ENCODE data around the gene KIF18B. TPM values are rescaled to one million over a fixed set of nuclear protein-coding genes. Genes with fewer than 3 reads are reported as not detected.

KIF18B gene
- total RNA-seq = under 0.01 TPM in 1 of 2 replicates, not detected in the other

DNA sequence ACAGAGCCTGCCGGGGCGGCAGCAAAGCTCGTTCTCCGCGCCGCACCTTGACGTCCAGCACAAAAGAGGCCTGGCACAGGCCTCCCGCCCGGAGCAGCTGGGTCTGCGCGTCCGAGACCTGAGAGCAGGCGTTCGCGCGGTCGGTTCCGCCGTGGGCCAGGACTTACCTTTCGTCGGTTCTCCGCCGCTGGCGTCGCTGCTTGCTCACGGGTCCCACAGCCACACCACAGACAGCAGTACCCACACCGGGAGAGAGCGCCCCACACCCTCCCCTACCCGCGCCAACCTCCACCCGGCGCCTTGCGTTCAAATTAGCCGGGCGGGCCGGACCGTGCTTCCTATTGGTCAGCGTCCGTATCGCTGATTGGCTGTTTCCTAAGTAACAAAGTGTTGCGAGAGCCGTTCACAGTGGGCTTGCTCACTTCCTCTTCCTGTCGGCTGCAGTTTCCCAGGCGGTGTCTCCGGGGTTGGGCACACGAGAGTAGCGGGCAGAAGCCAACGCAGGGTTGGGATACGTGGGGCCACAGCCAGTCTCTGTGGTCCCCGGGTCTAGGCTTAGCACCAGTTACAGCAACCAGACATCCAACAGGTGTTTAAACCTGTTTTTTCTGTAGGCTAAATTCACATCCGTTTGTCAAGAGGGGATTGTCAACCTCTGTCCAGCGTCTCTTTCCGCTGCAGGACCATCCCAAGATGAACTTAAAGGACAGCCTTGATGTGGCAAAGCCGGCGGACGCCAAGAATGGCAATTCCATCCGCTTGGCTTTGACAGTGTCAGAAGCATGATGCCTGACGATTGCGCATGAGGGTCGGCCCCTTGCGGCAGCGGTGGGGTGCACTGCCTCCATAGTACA lies at the start of gene KIF18B:
Gene KIF18B, minus strand, starts transcription at position 313 of the 854 bp plus-strand sequence. CDS start 11,429 bp downstream, outside the sequence.

DNA sequence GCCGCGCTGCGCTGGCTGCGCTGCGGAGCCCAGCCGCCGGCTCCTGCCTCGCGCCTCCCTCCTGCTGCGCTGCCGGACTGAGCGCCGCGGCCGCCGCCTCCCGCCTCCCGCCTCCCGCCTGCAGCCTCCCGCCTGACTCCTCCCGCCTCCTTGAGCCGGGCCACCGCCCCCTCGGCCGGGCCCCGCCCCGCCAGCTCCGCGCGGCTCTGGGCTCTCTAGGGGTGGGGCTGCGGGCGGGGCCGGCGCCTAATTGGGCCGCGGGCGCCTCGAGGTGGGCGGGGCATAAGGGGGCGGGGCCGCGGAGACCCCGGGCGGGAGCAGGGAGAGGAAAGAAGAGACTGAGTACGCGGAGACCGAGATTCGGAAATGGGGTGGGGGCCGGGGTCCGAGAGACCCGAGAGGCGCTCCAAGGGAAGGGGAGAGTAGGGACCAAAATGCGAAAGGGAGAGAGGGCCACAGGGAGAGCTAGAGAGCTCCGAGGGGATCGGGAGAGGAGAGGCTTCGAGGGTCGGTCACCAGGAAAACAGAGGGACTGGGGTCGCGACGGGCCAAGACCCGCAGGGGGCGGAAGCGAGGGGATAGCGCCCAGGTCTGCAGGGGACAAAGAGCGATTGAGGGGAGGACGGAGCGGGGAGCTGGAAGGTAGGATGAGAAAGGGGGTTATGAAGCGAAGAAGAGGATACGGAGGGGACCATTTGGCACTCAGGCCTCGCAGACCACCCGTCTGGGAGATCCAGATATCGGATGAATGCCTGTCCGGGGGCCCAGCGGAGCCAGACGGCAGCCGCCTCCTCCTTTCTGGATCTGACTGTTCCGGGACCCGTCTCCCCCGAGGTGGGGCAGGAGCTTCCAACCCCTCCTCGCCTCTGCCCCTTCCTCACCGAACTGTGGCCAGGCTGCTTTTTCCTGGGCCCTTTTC lies 20.9 kb upstream of the KIF18B start, which contains the start of gene C1QL1:
Gene C1QL1, minus strand, starts transcription at position 79 of the 919 bp plus-strand sequence. CDS start 255 bp downstream, outside the sequence.

DNA sequence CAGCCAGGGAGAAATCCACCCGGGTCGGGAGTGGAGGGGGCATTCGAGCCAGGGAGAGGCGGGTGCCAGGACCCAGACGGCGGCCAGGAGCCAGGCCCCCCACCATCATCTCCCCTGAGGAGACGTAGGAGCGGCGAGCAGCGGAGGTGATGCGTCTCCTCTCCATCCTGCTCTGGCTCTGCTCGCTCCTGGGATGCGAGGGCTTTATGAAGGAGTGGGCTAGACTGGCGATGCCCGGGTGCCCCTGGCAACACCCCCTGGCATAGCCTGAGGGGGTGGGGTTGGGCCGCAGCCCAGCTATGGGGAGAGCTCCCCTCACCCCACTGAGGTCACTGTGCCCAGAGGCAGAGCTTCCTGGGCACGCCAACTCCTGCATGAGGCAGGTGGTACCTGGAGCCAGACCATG lies 32.2 kb downstream of the KIF18B start, which contains the start of gene GFAP:
Gene GFAP, minus strand, starts transcription at position 180 of the 406 bp plus-strand sequence. Its CDS starts 14 bp downstream, at position 166.

DNA sequence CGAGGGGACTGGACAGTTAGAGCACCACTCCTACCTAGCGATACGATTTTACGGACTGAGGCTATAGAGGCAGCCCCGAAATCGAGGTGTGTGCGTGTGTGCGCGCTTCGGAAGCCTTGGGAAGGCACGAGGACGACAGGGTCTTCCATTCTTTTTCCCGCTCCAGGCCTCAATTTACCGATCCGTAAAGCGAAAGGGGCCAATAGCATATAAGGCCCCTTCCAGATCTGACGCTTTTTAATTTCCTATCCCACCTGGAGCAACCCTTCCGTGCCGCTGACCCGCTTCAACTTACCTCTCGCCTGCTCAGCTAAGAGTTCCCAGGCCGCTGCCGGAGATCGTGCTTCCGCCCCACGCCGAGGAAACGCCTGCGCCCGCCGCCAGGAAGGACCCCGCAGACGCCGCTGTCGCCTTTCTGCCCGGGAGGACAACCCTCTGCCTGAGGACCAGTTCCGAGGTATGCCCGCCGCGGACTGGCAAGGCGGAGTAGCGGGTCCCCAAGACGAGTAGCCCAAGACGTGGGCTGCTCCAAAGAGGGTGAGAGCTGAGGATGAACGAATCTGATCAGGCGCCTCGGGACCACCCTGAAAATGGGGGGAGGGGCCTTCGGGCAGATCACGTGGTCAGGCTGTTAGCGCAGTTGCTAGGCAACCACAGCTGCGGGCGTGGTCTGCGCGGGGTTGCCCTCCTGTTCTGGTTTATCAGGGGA lies 48.3 kb downstream of the KIF18B start, which contains the start of gene EFTUD2:
Gene EFTUD2, minus strand, starts transcription at position 372 of the 709 bp plus-strand sequence. CDS start 4,924 bp downstream, outside the sequence.

Other genes starting within 250 kb of the KIF18B start
- 0.34 and 1.4 TPM in 2 replicates for gene DBF4B, start 239.1 kb downstream of the KIF18B start, total RNA-seq
- gene ADAM11, start 188.8 kb downstream of the KIF18B start, total RNA-seq = under 0.01 TPM in 2 replicates
- gene GJC1, start 117.5 kb downstream of the KIF18B start, total RNA-seq = 1.5 and 6.5 TPM in 2 replicates
- not detected in 2 replicates for gene HIGD1B, start 99.9 kb downstream of the KIF18B start, total RNA-seq
- gene EFTUD2, start 48.3 kb downstream of the KIF18B start, total RNA-seq = 91.2 and 160 TPM in 2 replicates
- gene GFAP, start 32.3 kb downstream of the KIF18B start, total RNA-seq = under 0.01 TPM in 1 of 2 replicates, not detected in the other
- gene C1QL1, start 20.5 kb upstream of the KIF18B start, total RNA-seq = under 0.01 and 0.07 TPM in 2 replicates
- 33.2 and 80.1 TPM in 2 replicates for gene DCAKD, start 103.9 kb upstream of the KIF18B start, total RNA-seq
- gene NMT1, start 113.5 kb upstream of the KIF18B start, total RNA-seq = 64.9 and 152 TPM in 2 replicates
- 43.4 and 185 TPM in 2 replicates for gene PLCD3, start 184.7 kb upstream of the KIF18B start, total RNA-seq
- 4.6 and 5.5 TPM in 2 replicates for gene ACBD4, start 187.9 kb upstream of the KIF18B start, total RNA-seq
- gene HEXIM1, start 200.7 kb upstream of the KIF18B start, total RNA-seq = 11.6 and 19.9 TPM in 2 replicates
- 3.4 TPM in 2 replicates for gene HEXIM2, start 214.1 kb upstream of the KIF18B start, total RNA-seq